T-cell (primary cell): ENCODE measurements around the gene RNF103. TPM values are rescaled to one million over a fixed set of nuclear protein-coding genes. Genes with fewer than 3 reads are reported as not detected.

Experiments used
- ATAC-seq, 4 experiments: fragments of 200-7000 bp in 3 of 4; fragments of 150-1000 bp in 1 of 4; cut with Tn5 transposase; replicated peaks in 1 of 4; 1 replicate in 3 of 4; 2 replicates in 1 of 4; pipeline ENCODE4 v1.10.0; 2021; ENCODE audit warnings: moderate library complexity in 3 of 4, mild to moderate bottlenecking in 2 of 4, moderate number of reproducible peaks in 1 of 4
- CTCF ChIA-PET, 2 donors: fragments of 300-600 bp; sonication (Branson Sonifier 250); formaldehyde crosslinking; loops; one replicate each; lab custom pipeline; 2022; ENCODE audit warnings: antibody characterized with exemption in 2 of 2; lab: Charles Lee
- POLR2A ChIA-PET, 2 donors: fragments of 300-600 bp; sonication (Branson Sonifier 250); formaldehyde crosslinking; loops; one replicate each; lab custom pipeline; 2022; ENCODE audit warnings: antibody characterized with exemption in 2 of 2; lab: Charles Lee
- DNase-seq, 35 experiments: peaks; one replicate each; pipeline versions ENCODE4 v3.0.0 to v3.0.0-alpha.2; 2013 to 2023
- H3K27ac ChIP-seq: one replicate; pipeline ENCODE4 v1.5.1; 2013; ENCODE audit warnings: low read length
- H3K27me3 ChIP-seq, 2 experiments: replicated peaks in 1 of 2; 1 replicate in 1 of 2; 2 replicates in 1 of 2; pipeline versions ENCODE4 v1.6.1 to v1.7.0; 2013; ENCODE audit warnings: low read length in 1 of 2, mixed read lengths in 1 of 2; ENCODE audit not compliant: control insufficient read depth in 2 of 2, insufficient read depth in 2 of 2; ENCODE audit errors: extremely low read depth in 1 of 2
- H3K36me3 ChIP-seq, 2 donors: 1 replicate in 1 of 2; 2 replicates in 1 of 2; pipeline versions ENCODE4 v1.6.1 to v1.7.0; 2013; ENCODE audit warnings: low read length in 1 of 2; ENCODE audit not compliant: control insufficient read depth in 2 of 2, insufficient read depth in 1 of 2; ENCODE audit errors: extremely low read depth in 1 of 2
- H3K4me1 ChIP-seq, 2 experiments: 1 replicate in 1 of 2; 2 replicates in 1 of 2; pipeline versions ENCODE4 v1.6.1 to v1.7.0; 2013; ENCODE audit warnings: low read length in 2 of 2, mixed read lengths in 1 of 2; ENCODE audit not compliant: insufficient read depth in 2 of 2, control insufficient read depth in 1 of 2; ENCODE audit errors: extremely low read depth in 1 of 2
- H3K4me3 ChIP-seq, 2 donors: 1 replicate in 1 of 2; 2 replicates in 1 of 2; pipeline versions ENCODE4 v1.5.1 to v1.7.0; 2013; ENCODE audit warnings: mild to moderate bottlenecking in 2 of 2, low read length in 1 of 2, moderate library complexity in 1 of 2; ENCODE audit not compliant: control insufficient read depth in 1 of 2; ENCODE audit errors: extremely low read depth in 1 of 2
- H3K9me3 ChIP-seq: 2 replicates; pipeline ENCODE4 v1.7.0; 2013
- H3K27ac Mint-ChIP-seq, 2 donors: one replicate each; pipeline ENCODE4 v1.8.0; 2020 to 2021; ENCODE audit warnings: mild to moderate bottlenecking in 2 of 2, mixed read lengths in 2 of 2
- H3K27me3 Mint-ChIP-seq, 2 donors: one replicate each; pipeline ENCODE4 v1.8.0; 2021 to 2022; ENCODE audit warnings: mixed read lengths in 2 of 2
- H3K36me3 Mint-ChIP-seq: one replicate; pipeline ENCODE4 v1.8.0; 2021; ENCODE audit warnings: mixed read lengths
- H3K4me1 Mint-ChIP-seq, 3 donors: one replicate each; pipeline ENCODE4 v1.8.0; 2020 to 2022; ENCODE audit warnings: mixed read lengths in 3 of 3, mild to moderate bottlenecking in 1 of 3
- H3K4me3 Mint-ChIP-seq, 3 donors: one replicate each; pipeline ENCODE4 v1.8.0; 2020 to 2022; ENCODE audit warnings: mild to moderate bottlenecking in 3 of 3, mixed read lengths in 3 of 3, moderate library complexity in 3 of 3
- H3K9me3 Mint-ChIP-seq, 3 donors: one replicate each; pipeline ENCODE4 v1.8.0; 2020 to 2022; ENCODE audit warnings: mixed read lengths in 3 of 3
- WGBS: methylation state at CpG from one replicate; pipeline ENCODE4 v1.1.5; 2013; ENCODE audit warnings: missing lambda C conversion rate; ENCODE audit not compliant: insufficient coverage; 5-methylcytosine and 5-hydroxymethylcytosine counted together
- total RNA-seq, 35 experiments: library from RNA in 6 of 35; stranded (reverse) in 6 of 35; fragments of 120-200 nt in 1 of 35; gene quantifications; one replicate each; pipeline versions ENCODE4 v1.2.1 to v1.2.4 and lab custom pipeline; 2013 to 2026

Gene RNF103
- total RNA-seq, 5 donors from 2014 or later (not counting 1 experiment from before 2014, with no cell fraction given) = 30.3 to 65.1 (median 32.7) TPM

- H3K27ac Mint-ChIP-seq = no peak overlapping the region
- H3K27ac ChIP-seq = no peak overlapping the region
- no peak for DNase-seq
- no peak overlapping the region for H3K4me3 ChIP-seq
- H3K4me1 ChIP-seq = no peaks in the 10 kb centered on the region
- no peaks in the 10 kb centered on the region for H3K27me3 Mint-ChIP-seq
- no peaks in the 10 kb centered on the region for H3K9me3 ChIP-seq
- no peaks in the 10 kb centered on the region for H3K36me3 Mint-ChIP-seq
- ChIA-PET POLR2A (no interaction called here), CTCF (interaction anchor here in 1 of 2 donors (0.8 kb wide), 1 partner anchor 28 kb away, joined by 3 read pairs; no protein-coding TSS in a partner anchor)
- 100% methylated on average over 1 of the region's 3 CpGs for WGBS
- H3K9me3 Mint-ChIP-seq = no peaks in the 10 kb centered on the region
- no peaks in the 10 kb centered on the region for H3K27me3 ChIP-seq
- H3K4me3 Mint-ChIP-seq = no peak overlapping the region
- no peaks in the 10 kb centered on the region for H3K36me3 ChIP-seq
- no peaks in the 10 kb centered on the region for H3K4me1 Mint-ChIP-seq
- no peak for ATAC-seq
Measured at GRCh38 chr2:86570059-86570458, 53.6 kb downstream of the RNF103 start.

- Mint-ChIP-seq H3K27ac (no peak overlapping the region), H3K27me3 (no peaks in the 10 kb centered on the region), H3K9me3 (no peaks in the 10 kb centered on the region), H3K4me3 (no peak overlapping the region), H3K4me1 (peaks cover 15 to 22% (median 19%) of the 10 kb centered on the region in 3 donors), H3K36me3 (no peaks in the 10 kb centered on the region)
- POLR2A ChIA-PET = no interaction called here
- Histone ChIP-seq H3K36me3 (no peaks in the 10 kb centered on the region), H3K9me3 (no peaks in the 10 kb centered on the region), H3K27ac (no peak overlapping the region), H3K27me3 (no peaks in the 10 kb centered on the region), H3K4me3 (no peak overlapping the region), H3K4me1 (peaks cover 8 to 12% of the 10 kb centered on the region in 2 experiments)
- DNase-seq = no peak
- no peak for ATAC-seq
- CTCF ChIA-PET = interaction anchor here in 1 of 2 donors (0.7 kb wide), 1 partner anchor 13 kb away, joined by 3 read pairs; no protein-coding TSS in a partner anchor
Measured at GRCh38 chr2:86566821-86567190, 56.9 kb downstream of the RNF103 start.

GRCh38 chr2:86566158-86566820 lies 57.4 kb downstream of the RNF103 start:
- no peaks in the 10 kb centered on the region for H3K27me3 ChIP-seq
- H3K9me3 ChIP-seq = no peaks in the 10 kb centered on the region
- POLR2A ChIA-PET = no interaction called here
- H3K27ac ChIP-seq = no peak overlapping the region
- no peak for ATAC-seq
- H3K36me3 ChIP-seq = no peaks in the 10 kb centered on the region
- no peak overlapping the region for H3K4me3 ChIP-seq
- 56% methylated on average over 3 of the region's 6 CpGs for WGBS
- no peak for DNase-seq
- CTCF ChIA-PET = interaction anchor here in 1 of 2 donors (0.7 kb wide), 1 partner anchor 13 kb away, joined by 3 read pairs; no protein-coding TSS in a partner anchor
- Mint-ChIP-seq H3K4me1 (peaks cover 20 to 27% (median 24%) of the 10 kb centered on the region in 3 donors), H3K27me3 (no peaks in the 10 kb centered on the region), H3K36me3 (no peaks in the 10 kb centered on the region), H3K4me3 (no peak overlapping the region), H3K9me3 (no peaks in the 10 kb centered on the region), H3K27ac (no peak overlapping the region)
- peaks cover 12 to 13% of the 10 kb centered on the region in 2 experiments for H3K4me1 ChIP-seq

- Histone ChIP-seq H3K27ac (peak overlapping the region; percentile 98), H3K36me3 (peaks cover 0 to 6% of the 10 kb centered on the region in 2 donors), H3K27me3 (no peaks in the 10 kb centered on the region), H3K4me3 (peak overlapping the region; percentile 72 to 95), H3K9me3 (no peaks in the 10 kb centered on the region), H3K4me1 (peaks cover 15 to 19% of the 10 kb centered on the region in 2 experiments)
- DNase-seq (no peak), ATAC-seq (no peak)
- whole genome bisulfite sequencing = 83% methylated on average over 11 of the region's 13 CpGs
- Mint-ChIP-seq H3K27ac (peak overlapping the region; percentile 98 to 99), H3K4me1 (peaks cover 25 to 38% (median 30%) of the 10 kb centered on the region in 3 donors), H3K9me3 (no peaks in the 10 kb centered on the region), H3K4me3 (peak overlapping the region; percentile 93 to 96 (median 95)), H3K36me3 (peaks cover 7% of the 10 kb centered on the region), H3K27me3 (no peaks in the 10 kb centered on the region)
- CTCF ChIA-PET = interaction anchor here in 1 of 2 donors (0.6 to 0.8 kb wide), 2 partner anchors 11 to 21 kb away, joined by 3 to 4 read pairs; no protein-coding TSS in a partner anchor
- POLR2A ChIA-PET = no interaction called here
Measured at GRCh38 chr2:86563650-86564061, 60.0 kb downstream of the RNF103 start.

GRCh38 chr2:86562922-86563649 lies 60.6 kb downstream of the RNF103 start, which contains the start of gene CHMP3:
CHMP3 (minus strand) TSS chr2:86563443; CDS start chr2:86563348, 95 bp downstream.
- Mint-ChIP-seq H3K4me1 (peaks cover 25 to 38% (median 30%) of the 10 kb centered on the region in 3 donors), H3K27ac (peak within 1 kb of the TSS; percentile 98 to 99), H3K27me3 (no peaks in the 10 kb centered on the region), H3K36me3 (peaks cover 7% of the 10 kb centered on the region), H3K4me3 (peak within 1 kb of the TSS; percentile 93 to 96 (median 95)), H3K9me3 (no peaks in the 10 kb centered on the region)
- Histone ChIP-seq H3K4me3 (peak within 1 kb of the TSS; percentile 72 to 95), H3K9me3 (no peaks in the 10 kb centered on the region), H3K36me3 (peaks cover 0 to 6% of the 10 kb centered on the region in 2 donors), H3K27ac (peak within 1 kb of the TSS; percentile 98), H3K4me1 (peaks cover 15 to 20% of the 10 kb centered on the region in 2 experiments), H3K27me3 (no peaks in the 10 kb centered on the region)
- ChIA-PET POLR2A (interaction anchor here in 1 of 2 donors (1.0 kb wide), 1 partner anchor 11 kb away, joined by 4 read pairs; no protein-coding TSS in a partner anchor), CTCF (no interaction called here)
- WGBS = 0% methylated on average over 17 of the region's 57 CpGs
- peak; percentile 87 to 90 (median 88) for ATAC-seq
- peak; percentile 91 to 99 (median 95) for DNase-seq

GRCh38 chr2:86562485-86562921 lies 61.2 kb downstream of the RNF103 start:
- no peak for ATAC-seq
- peaks cover 0 to 6% of the 10 kb centered on the region in 2 donors for H3K36me3 ChIP-seq
- DNase-seq = no peak
- H3K4me3 Mint-ChIP-seq = peak overlapping the region; percentile 93 to 96 (median 95)
- no peaks in the 10 kb centered on the region for H3K9me3 ChIP-seq
- H3K36me3 Mint-ChIP-seq = peaks cover 7% of the 10 kb centered on the region
- peaks cover 25 to 38% (median 30%) of the 10 kb centered on the region in 3 donors for H3K4me1 Mint-ChIP-seq
- H3K4me3 ChIP-seq = peak overlapping the region; percentile 72 to 95
- H3K27ac Mint-ChIP-seq = peak overlapping the region; percentile 98 to 99
- ChIA-PET CTCF (no interaction called here), POLR2A (interaction anchor here in 1 of 2 donors (0.6 to 1.0 kb wide), 3 partner anchors 11 to 120 kb away, joined by 3 to 6 read pairs (median 4); no protein-coding TSS in a partner anchor)
- H3K27me3 Mint-ChIP-seq = no peaks in the 10 kb centered on the region
- peak overlapping the region; percentile 98 for H3K27ac ChIP-seq
- WGBS = 0% methylated on average over 13 of the region's 16 CpGs
- H3K27me3 ChIP-seq = no peaks in the 10 kb centered on the region
- H3K9me3 Mint-ChIP-seq = no peaks in the 10 kb centered on the region
- peaks cover 15 to 20% of the 10 kb centered on the region in 2 experiments for H3K4me1 ChIP-seq
